DOHH2 (cell line): ENCODE data around the gene TSPO.
A peak's percentile ranks its signal among the peaks of the same experiment; 100 is the strongest.

Experiments used
- EZH2phosphoT487 ChIP-seq: fragments of 200-600 bp; sonication (generic); IDR thresholded peaks from 2 replicates; pipeline ENCODE4 v1.6.1; 2017; ENCODE audit warnings: borderline replicate concordance, mild to moderate bottlenecking, antibody characterized with exemption, low read length, moderate library complexity, mixed read lengths
- TF ChIP-seq, protein P1 (sequence below): fragments of 200-600 bp; sonication (generic); IDR thresholded peaks from one replicate; pipeline ENCODE4 v1.5.1; 2014; ENCODE audit warnings: antibody characterized with exemption, mild to moderate bottlenecking, low read depth, low read length; ENCODE audit not compliant: poor library complexity, severe bottlenecking

DNA sequence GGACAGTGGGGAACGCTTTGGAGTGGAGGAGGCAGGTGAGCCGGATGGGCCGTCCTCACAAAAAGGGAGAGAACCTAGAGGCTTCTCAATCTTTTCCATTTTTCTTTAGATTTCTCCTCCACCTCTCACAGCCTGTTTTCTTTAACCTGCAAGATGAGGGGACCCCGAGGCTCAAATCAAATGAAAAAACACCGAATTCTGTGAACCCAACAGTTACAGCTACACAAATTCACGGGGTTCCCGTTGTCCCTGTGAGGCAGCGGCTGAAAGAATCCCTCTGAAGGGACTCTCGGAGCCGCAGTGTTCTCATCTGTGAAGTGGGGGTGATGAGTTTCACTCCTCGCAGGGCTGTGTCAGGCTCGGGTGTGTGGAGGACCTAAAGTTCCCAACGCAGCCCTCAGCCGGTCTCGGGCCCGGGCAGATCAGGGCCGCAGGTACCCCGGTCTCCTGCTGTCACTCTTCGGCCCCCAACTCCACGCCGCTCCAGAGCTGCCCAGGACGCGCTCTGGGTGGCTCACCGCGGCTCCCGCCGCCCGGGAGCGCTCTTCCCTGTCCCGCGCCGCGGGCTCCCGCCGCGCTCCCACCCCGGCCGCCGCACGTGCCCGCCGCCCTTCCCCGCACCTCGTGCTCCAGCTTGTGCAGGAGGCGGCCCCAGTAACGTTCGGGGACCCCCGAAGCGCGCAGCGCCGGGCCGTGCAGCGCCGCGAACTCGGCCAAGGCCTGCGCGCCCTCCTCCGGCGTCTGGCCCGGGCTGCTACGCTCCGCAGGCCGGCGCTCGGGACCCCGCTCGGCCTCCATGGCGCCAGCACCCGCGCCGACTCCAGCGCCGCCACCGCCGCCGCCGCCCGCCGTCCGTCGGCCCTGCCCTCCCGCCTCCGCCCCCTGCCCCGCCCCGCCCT, 35.2 kb downstream of the TSPO start, which contains the start of gene TTLL12:
- TF ChIP-seq, protein P1, sequence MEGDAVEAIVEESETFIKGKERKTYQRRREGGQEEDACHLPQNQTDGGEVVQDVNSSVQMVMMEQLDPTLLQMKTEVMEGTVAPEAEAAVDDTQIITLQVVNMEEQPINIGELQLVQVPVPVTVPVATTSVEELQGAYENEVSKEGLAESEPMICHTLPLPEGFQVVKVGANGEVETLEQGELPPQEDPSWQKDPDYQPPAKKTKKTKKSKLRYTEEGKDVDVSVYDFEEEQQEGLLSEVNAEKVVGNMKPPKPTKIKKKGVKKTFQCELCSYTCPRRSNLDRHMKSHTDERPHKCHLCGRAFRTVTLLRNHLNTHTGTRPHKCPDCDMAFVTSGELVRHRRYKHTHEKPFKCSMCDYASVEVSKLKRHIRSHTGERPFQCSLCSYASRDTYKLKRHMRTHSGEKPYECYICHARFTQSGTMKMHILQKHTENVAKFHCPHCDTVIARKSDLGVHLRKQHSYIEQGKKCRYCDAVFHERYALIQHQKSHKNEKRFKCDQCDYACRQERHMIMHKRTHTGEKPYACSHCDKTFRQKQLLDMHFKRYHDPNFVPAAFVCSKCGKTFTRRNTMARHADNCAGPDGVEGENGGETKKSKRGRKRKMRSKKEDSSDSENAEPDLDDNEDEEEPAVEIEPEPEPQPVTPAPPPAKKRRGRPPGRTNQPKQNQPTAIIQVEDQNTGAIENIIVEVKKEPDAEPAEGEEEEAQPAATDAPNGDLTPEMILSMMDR: peak; percentile 18
- no peak for TF ChIP-seq EZH2phosphoT487
